Body of pancreas (tissue), 4 donors: ENCODE data around the gene DDX49. TPM values are rescaled to one million over a fixed set of nuclear protein-coding genes. Genes with fewer than 3 reads are reported as not detected.

ENCODE experiments used
- ATAC-seq: fragments of 150-250 bp; one replicate; pipeline ENCODE4 v1.9.1; 2016
- DNase-seq, 4 donors: peaks; one replicate each; pipeline ENCODE4 v3.0.0-alpha.2; 2019
- H3K27ac ChIP-seq, 4 donors: fragments of 200-600 bp; sonication (generic); 1 replicate in 3 of 4; 2 replicates in 1 of 4; pipeline versions ENCODE4 v1.5.1 to v1.6.1; 2016 to 2019; ENCODE audit warnings: mild to moderate bottlenecking in 1 of 4, mixed read lengths in 1 of 4, moderate library complexity in 1 of 4
- H3K27me3 ChIP-seq, 2 donors: fragments of 200-600 bp; sonication (generic); one replicate each; pipeline ENCODE4 v1.6.0; 2016; ENCODE audit warnings: mild to moderate bottlenecking in 1 of 2
- H3K36me3 ChIP-seq, 2 donors: fragments of 200-600 bp; sonication (generic); replicated peaks in 1 of 2; 2 replicates each; pipeline ENCODE4 v1.5.1; 2016; ENCODE audit warnings: low read depth in 2 of 2; ENCODE audit not compliant: insufficient read depth in 1 of 2
- H3K4me1 ChIP-seq: fragments of 200-600 bp; sonication (generic); one replicate; pipeline ENCODE4 v1.6.0; 2016
- H3K4me3 ChIP-seq, 2 donors: fragments of 200-600 bp; sonication (generic); 1 replicate in 1 of 2; 2 replicates in 1 of 2; pipeline ENCODE4 v1.5.1; 2016 to 2019
- H3K9me3 ChIP-seq, 3 donors: fragments of 200-600 bp; sonication (generic); 1 replicate in 2 of 3; 2 replicates in 1 of 3; pipeline ENCODE4 v1.5.1; 2016
- CTCF ChIP-seq, 7 experiments: fragments of 450-650 bp in 4 of 7; fragments of 200-600 bp in 3 of 7; sonication (generic) in 3 of 7; IDR thresholded peaks; one replicate each; pipeline ENCODE4 v1.5.1; 2016 to 2019; ENCODE audit warnings: antibody characterized with exemption in 7 of 7
- POLR2A ChIP-seq, 3 donors: fragments of 450-650 bp; IDR thresholded peaks; one replicate each; pipeline ENCODE4 v1.6.1; 2016; ENCODE audit warnings: antibody characterized with exemption in 3 of 3, mild to moderate bottlenecking in 2 of 3
- WGBS, 2 donors: methylation state at CpG; one replicate each; pipeline ENCODE4 v1.1.5; 2017; 5-methylcytosine and 5-hydroxymethylcytosine counted together
- intact Hi-C: fragments of 100-400 bp; cut with DNase I; formaldehyde crosslinking; loops from one replicate; pipeline ENCODE4 v1.15.1; 2023
- total RNA-seq, 2 donors: library from RNA; depleted of rRNA; stranded (reverse); fragments of >200 nt; gene quantifications; one replicate each; pipeline ENCODE4 v1.1.0, GENCODE V29; 2016

DDX49 gene
- total RNA-seq = 10 to 100 TPM; 39.4 to 44.2 TPM

DNA sequence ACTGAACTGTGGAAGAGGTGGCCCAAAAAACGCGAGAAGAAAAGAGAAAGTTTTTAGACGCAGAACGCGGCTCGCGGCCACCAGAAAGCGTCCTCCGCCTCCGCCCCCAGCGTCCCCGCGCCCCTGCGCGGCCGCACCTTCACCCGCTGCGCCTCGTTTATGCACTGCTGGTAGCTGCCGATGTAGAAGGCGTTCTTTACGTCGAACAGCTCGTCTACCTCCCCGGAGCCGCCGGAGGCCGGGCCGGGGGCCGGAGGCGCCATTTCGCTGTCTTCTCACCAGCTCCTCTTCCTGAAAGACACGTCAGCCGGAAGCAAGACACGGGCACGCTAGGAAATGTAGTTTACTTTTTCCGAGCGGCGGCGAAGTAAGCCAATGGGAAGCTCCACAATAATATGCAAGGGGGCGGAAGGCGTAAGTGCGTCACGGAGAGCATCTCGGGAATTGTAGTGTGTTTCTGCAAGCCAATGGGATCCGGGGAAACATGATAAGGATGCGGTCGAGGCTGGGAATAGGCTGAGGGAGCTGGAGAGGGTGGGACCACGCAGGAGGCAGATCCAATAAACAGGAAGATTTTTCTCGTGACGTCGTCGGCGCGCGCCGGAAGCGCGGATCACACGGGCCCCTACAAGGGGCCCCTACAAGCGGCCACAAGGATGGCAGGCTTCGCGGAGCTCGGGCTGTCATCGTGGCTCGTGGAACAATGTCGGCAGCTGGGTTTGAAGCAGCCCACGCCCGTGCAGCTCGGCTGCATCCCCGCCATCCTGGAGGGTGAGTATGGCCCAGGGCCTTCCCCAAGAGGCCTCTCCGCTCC is at the start of gene DDX49, which contains the start of gene COPE:
TSS of gene DDX49 (plus strand) at position 630 of the 814 bp plus-strand sequence. CDS start at position 657, 27 bp downstream.
TSS of gene COPE (minus strand) at position 302 of the 814 bp plus-strand sequence. CDS start at position 263, 39 bp downstream.
- TF ChIP-seq POLR2A (IDR thresholded peaks at IDR 0.05) (peak; percentile 78 to 95 (median 94)), CTCF (IDR thresholded peaks at IDR 0.05) (peak in 1 of 7 experiments; percentile 15)
- Histone ChIP-seq H3K27ac (peak within 1 kb of the TSS; percentile 79 to 99 (median 88)), H3K27me3 (no peaks in the 10 kb centered on the region), H3K9me3 (no peaks in the 10 kb centered on the region), H3K4me3 (peak within 1 kb of the TSS; percentile 67 to 100), H3K36me3 (peaks cover 0 to 10% of the 10 kb centered on the region in 2 donors), H3K4me1 (peaks cover 48% of the 10 kb centered on the region)
- intact Hi-C loops = no loop called here
- DNase-seq = peak; percentile 97 to 99 (median 97)
- 0% methylated on average over 22 to 72 of the region's 72 CpGs for WGBS, 2 donors
- ATAC-seq = peak; percentile 99

- Histone ChIP-seq H3K4me1 (no peaks in the 10 kb centered on the region), H3K36me3 (peaks cover 8 to 26% of the 10 kb centered on the region in 2 donors), H3K9me3 (no peaks in the 10 kb centered on the region), H3K27ac (no peak overlapping the region), H3K27me3 (no peaks in the 10 kb centered on the region), H3K4me3 (no peak overlapping the region)
- intact Hi-C loops = no loop called here
- ATAC-seq (no peak), DNase-seq (no peak)
- TF ChIP-seq POLR2A (IDR thresholded peaks at IDR 0.05) (no peak), CTCF (IDR thresholded peaks at IDR 0.05) (no peak)
- 43 to 100% methylated on average over 1 to 46 of the region's 62 CpGs for WGBS, 2 donors
These were observed 49.6 kb upstream of the DDX49 start for GRCh38 chr19:18869781-18870530.

DNA sequence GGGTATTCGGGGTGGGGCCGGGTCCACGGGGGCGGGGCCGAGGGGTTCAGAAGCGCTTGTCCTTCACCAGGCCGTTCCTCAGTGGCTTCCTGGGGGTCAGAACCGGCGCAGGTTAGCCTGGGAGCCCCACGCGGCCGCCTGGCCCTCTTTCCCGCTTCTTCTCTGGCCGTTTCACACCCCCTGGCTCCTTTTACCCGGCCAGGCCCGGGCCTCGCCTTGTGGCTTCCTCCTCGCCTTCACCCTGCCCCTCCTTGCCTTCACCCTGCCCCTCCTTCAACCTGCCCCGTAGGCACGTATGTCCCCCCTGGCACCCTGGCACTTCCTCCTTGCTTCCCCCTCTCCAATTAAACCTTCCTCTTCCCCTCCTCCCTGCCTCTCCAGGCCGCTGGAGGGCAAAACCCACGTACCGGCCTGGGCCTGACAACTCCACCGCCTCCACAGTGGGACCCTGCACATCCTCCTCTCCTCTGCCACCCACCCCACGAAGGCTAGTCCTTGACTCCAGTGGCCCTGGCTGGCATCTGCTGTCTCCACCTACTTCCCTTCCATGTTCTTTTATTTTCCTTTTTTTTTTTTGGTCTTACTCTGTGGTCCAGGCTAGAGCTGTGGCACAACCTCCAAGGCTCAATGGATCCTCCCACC is 48.9 kb upstream of the DDX49 start:
- ATAC-seq (no peak), DNase-seq (no peak)
- Histone ChIP-seq H3K4me3 (no peak overlapping the region), H3K36me3 (peaks cover 6 to 19% of the 10 kb centered on the region in 2 donors), H3K9me3 (no peaks in the 10 kb centered on the region), H3K27ac (peak overlapping the region in 1 of 4 donors; percentile 25), H3K4me1 (no peaks in the 10 kb centered on the region), H3K27me3 (no peaks in the 10 kb centered on the region)
- 67 to 83% methylated on average over 23 to 24 of the region's 25 CpGs for WGBS, 2 donors
- intact Hi-C loops = no loop called here
- TF ChIP-seq POLR2A (IDR thresholded peaks at IDR 0.05) (no peak), CTCF (IDR thresholded peaks at IDR 0.05) (no peak)

DNA sequence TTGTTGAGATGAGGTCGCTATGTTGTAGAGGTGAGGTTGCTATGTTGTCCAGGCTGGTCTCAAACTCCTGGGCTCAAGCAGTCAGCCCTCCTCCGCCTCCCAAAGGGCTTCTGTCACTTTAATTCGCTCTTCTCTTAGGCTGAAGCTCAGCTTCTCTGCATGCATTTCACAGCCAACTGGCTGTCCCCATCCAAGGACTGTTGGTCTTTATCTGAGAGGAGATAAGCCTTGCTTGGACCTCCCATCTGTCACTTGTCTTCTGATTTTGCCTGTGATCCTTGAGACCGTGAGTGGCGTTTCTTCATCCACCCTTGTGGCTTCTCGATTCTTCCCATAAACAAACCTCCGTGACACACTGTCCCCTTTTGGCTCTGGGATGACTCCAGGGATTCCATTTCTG is 48.0 kb upstream of the DDX49 start:
- H3K27ac ChIP-seq = no peak overlapping the region
- H3K9me3 ChIP-seq = no peaks in the 10 kb centered on the region
- DNase-seq (no peak), ATAC-seq (no peak)
- no peaks in the 10 kb centered on the region for H3K4me1 ChIP-seq
- no peaks in the 10 kb centered on the region for H3K27me3 ChIP-seq
- TF ChIP-seq CTCF (IDR thresholded peaks at IDR 0.05) = no peak
- no peak for TF ChIP-seq POLR2A (IDR thresholded peaks at IDR 0.05)
- WGBS, 2 donors = 64 to 67% methylated on average over 7 of the region's 7 CpGs
- intact Hi-C loops = no loop called here
- H3K4me3 ChIP-seq = no peak overlapping the region
- peaks cover 0 to 13% of the 10 kb centered on the region in 2 donors for H3K36me3 ChIP-seq
